Measurements from ENCODE around the gene IL17RE. TPM values are rescaled to one million over a fixed set of nuclear protein-coding genes. Genes with fewer than 3 reads are reported as not detected.
A peak's percentile ranks its signal among the peaks of the same experiment; 100 is the strongest.

IL17RE gene
- total and polyA plus RNA-seq, 9 of the 15 experiments (the other 6 are each of a cell fraction or from before 2014, with no cell fraction given) = 0.32 to 1.9 (median 0.51) TPM; not detected in 4

DNA sequence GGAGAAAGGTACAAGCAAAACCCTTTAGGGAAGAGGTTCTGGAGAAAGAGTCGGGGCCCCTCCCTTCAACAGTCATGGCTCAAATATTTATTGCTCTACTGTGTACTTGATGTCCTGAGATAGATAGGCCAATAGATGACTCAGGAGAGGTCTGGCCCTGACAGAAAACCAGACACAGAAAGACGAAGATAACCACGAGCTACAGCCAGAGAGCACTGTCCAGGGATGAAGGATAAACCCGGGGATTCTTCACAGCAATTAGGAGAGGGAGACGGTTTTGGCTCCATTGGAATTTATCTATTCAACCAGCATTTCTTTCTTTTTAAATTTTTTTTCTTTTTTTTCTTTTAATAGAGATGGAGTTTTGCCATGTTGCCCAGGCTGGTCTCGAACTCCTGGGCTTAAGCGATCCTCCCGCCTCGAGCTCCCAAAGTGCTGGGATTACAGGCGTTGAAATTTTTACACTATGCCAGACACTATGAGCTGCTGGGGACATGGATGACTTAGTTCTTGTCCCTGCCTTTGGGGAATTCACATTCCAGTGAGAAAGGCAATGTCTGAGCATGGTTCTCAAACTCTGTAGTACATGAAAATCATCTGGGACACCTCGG is 18.0 kb upstream of the IL17RE start (continued):
- TF ChIP-seq ZNF165 (CRISPR knock-in tag; IDR thresholded peaks at IDR 0.05; ENCODE audit: borderline replicate concordance) = no peak
- TF ChIP-seq SIX5 (IDR thresholded peaks at IDR 0.05; ENCODE audit: borderline replicate concordance in 1 of 2, insufficient read depth in 1 of 2, low read depth in 1 of 2, low read length in 2 of 2) = no peak
- 0 out of 2 replicates have a peak, but pooled peaks have one; percentile 59 for TF ChIP-seq HDAC2 (IDR thresholded peaks at IDR 0.05)
- no peak for TF ChIP-seq ZFP30 (CRISPR knock-in tag; IDR thresholded peaks at IDR 0.05; ENCODE audit: borderline replicate concordance)
- peak; percentile 66 for TF ChIP-seq TCF3 (CRISPR knock-in tag; IDR thresholded peaks at IDR 0.05)
- peak; percentile 92 for TF ChIP-seq SMARCA4 (IDR thresholded peaks at IDR 0.05)
- no peak for TF ChIP-seq BACH1 (tag; IDR thresholded peaks at IDR 0.05)
- TF ChIP-seq SMAD1 (IDR thresholded peaks at IDR 0.05; ENCODE audit: low read depth, low read length, partially characterized antibody) = no peak
- no peak for TF ChIP-seq MXD1 (CRISPR knock-in tag; IDR thresholded peaks at IDR 0.05; ENCODE audit: borderline replicate concordance, poor library complexity, severe bottlenecking)
- no peak for TF ChIP-seq PTTG1 (tag; IDR thresholded peaks at IDR 0.05; ENCODE audit: low read depth)
- TF ChIP-seq NR4A1 (CRISPR knock-in tag; IDR thresholded peaks at IDR 0.05) = no peak
- TF ChIP-seq NR4A1 (tag; IDR thresholded peaks at IDR 0.05) = 0 out of 2 replicates have a peak, but pooled peaks have one; percentile 31
- no peak for TF ChIP-seq NCOA4 (IDR thresholded peaks at IDR 0.05; ENCODE audit: partially characterized antibody)
- TF ChIP-seq TCF7L2 (IDR thresholded peaks at IDR 0.05; ENCODE audit: low read depth, low read length) = no peak
- TF ChIP-seq HNRNPK (IDR thresholded peaks at IDR 0.05; ENCODE audit: low read depth, low read length, poor library complexity, severe bottlenecking) = no peak
- TF ChIP-seq ZBED1 (IDR thresholded peaks at IDR 0.05) = no peak
- TF ChIP-seq, protein P1, sequence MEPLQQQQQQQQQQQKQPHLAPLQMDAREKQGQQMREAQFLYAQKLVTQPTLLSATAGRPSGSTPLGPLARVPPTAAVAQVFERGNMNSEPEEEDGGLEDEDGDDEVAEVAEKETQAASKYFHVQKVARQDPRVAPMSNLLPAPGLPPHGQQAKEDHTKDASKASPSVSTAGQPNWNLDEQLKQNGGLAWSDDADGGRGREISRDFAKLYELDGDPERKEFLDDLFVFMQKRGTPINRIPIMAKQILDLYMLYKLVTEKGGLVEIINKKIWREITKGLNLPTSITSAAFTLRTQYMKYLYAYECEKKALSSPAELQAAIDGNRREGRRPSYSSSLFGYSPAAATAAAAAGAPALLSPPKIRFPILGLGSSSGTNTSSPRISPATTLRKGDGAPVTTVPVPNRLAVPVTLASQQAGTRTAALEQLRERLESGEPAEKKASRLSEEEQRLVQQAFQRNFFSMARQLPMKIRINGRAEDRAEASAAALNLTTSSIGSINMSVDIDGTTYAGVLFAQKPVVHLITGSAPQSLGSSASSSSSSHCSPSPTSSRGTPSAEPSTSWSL (CRISPR knock-in tag; IDR thresholded peaks at IDR 0.05; ENCODE audit: borderline replicate concordance) = no peak
- no peak for TF ChIP-seq ZNF75A (CRISPR knock-in tag; IDR thresholded peaks at IDR 0.05)
- TF ChIP-seq YBX1 (IDR thresholded peaks at IDR 0.05) = no peak
- no peak for TF ChIP-seq KLF6 (CRISPR knock-in tag; IDR thresholded peaks at IDR 0.05; ENCODE audit: borderline replicate concordance)
- no peak; the same call in 1 of the 2 replicates for TF ChIP-seq MTA3 (IDR thresholded peaks at IDR 0.05; ENCODE audit: borderline replicate concordance)
- no peak for TF ChIP-seq MTA2 (IDR thresholded peaks at IDR 0.05; ENCODE audit: low read depth)
- TF ChIP-seq SP1 (CRISPR knock-in tag; IDR thresholded peaks at IDR 0.05) = no peak
- no peak for TF ChIP-seq ZNF830 (CRISPR knock-in tag; IDR thresholded peaks at IDR 0.05)
- TF ChIP-seq MITF (IDR thresholded peaks at IDR 0.05) = no peak
- TF ChIP-seq MXI1 (IDR thresholded peaks at IDR 0.05; ENCODE audit: low read depth, low read length) = no peak

Data from K562 (cell line).